Heart left ventricle (tissue), 13 donors: ENCODE results near the gene SH3RF2.

Source experiments
- POLR2A ChIP-seq, 2 donors: fragments of 450-650 bp; IDR thresholded peaks; one replicate each; pipeline ENCODE4 v1.6.1; 2017; ENCODE audit warnings: antibody characterized with exemption in 2 of 2, mild to moderate bottlenecking in 2 of 2, moderate library complexity in 2 of 2
- TF ChIP-seq, protein P1 (sequence below), 12 donors: fragments of 200-600 bp; sonication (generic) in 4 of 12; IDR thresholded peaks; one replicate each; pipeline versions ENCODE4 v1.5.0 to v1.8.0; 2018 to 2022; ENCODE audit warnings: antibody characterized with exemption in 12 of 12, mild to moderate bottlenecking in 5 of 12
- donor health status: ischemic (EF 13 %, LVEDD 7.1; RV severe dilation, severe dysfunction).
- donor health status: DM: no; HTN: yes; CAD: no.
- donor health status: DM: no; HTN: no; CAD: no.
- donor health status: ischemic (EF 25% LVEDD 6.9; RV normal size, moderate dysfunction).
- donor health status: ischemic (EF 25% LVEDD 5.7; RV mildly dilated, moderate dysfunction).
- donor health status: ischemic (EF 35%, LVEDD 5.7; RV mildly dilated, moderate dysfunction).
- donor health status: nonischemic (EF 11% LVEDD 7.7; RV severe dilation, severe dysfunction).
- donor health status: DM: yes; HTN: yes; CAD: no.
- donor health status: PGD.
- donor health status: ischemic (EF 29% LVEDD 5.4; RV normal size, mild dysfunction).
- donor health status: nonischemic (EF 23%, LVEDD 6.1; RV moderate dilation, normal function).

DNA sequence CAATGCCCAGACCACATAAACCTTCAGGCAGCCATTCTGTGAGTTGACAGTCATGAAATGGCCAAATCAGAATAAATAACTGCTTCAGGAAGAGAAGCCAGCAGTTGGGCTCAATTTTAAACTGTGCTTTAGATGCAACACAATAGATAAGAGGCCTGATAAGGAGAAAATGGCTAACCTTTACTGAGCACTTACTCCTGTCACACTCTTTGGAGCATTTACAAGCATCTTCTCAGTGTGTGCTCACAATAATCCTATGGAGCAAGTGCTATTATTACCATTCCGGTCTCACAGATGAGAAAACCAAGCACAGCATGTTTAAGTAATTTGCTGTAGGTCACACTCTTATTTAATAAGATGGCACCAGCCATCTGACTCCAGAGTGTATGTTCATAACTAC is 11.5 kb upstream of the SH3RF2 start:
- TF ChIP-seq, protein P1, sequence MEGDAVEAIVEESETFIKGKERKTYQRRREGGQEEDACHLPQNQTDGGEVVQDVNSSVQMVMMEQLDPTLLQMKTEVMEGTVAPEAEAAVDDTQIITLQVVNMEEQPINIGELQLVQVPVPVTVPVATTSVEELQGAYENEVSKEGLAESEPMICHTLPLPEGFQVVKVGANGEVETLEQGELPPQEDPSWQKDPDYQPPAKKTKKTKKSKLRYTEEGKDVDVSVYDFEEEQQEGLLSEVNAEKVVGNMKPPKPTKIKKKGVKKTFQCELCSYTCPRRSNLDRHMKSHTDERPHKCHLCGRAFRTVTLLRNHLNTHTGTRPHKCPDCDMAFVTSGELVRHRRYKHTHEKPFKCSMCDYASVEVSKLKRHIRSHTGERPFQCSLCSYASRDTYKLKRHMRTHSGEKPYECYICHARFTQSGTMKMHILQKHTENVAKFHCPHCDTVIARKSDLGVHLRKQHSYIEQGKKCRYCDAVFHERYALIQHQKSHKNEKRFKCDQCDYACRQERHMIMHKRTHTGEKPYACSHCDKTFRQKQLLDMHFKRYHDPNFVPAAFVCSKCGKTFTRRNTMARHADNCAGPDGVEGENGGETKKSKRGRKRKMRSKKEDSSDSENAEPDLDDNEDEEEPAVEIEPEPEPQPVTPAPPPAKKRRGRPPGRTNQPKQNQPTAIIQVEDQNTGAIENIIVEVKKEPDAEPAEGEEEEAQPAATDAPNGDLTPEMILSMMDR (IDR thresholded peaks at IDR 0.05): no peak
- no peak for TF ChIP-seq POLR2A (IDR thresholded peaks at IDR 0.05)
